Measurements from ENCODE around the gene MCC. TPM values are rescaled to one million over a fixed set of nuclear protein-coding genes. Genes with fewer than 3 reads are reported as not detected.
A peak's percentile ranks its signal among the peaks of the same experiment; 100 is the strongest.

Gene MCC
- total RNA-seq, 4 donors from 2014 or later, result 17.1 to 90.7 (median 40.1) TPM

GRCh38 chr5:113232221-113232620 lies 256.0 kb downstream of the MCC start:
- Histone ChIP-seq H3K9me3 (no peaks in the 10 kb centered on the region), H3K4me3 (no peak overlapping the region), H3K27me3 (no peaks in the 10 kb centered on the region), H3K36me3 (no peaks in the 10 kb centered on the region), H3K27ac (peak overlapping the region in 1 of 2 donors; percentile 54), H3K4me1 (no peaks in the 10 kb centered on the region)
- no peak for DNase-seq
- TF ChIP-seq CTCF (IDR thresholded peaks at IDR 0.05) (no peak), POLR2A (IDR thresholded peaks at IDR 0.05) (no peak)
- intact Hi-C loops (cut with DNase I; ENCODE audit: low total_unique reads), result no loop called here

- Histone ChIP-seq H3K27ac (peak overlapping the region in 1 of 2 donors; percentile 54), H3K36me3 (no peaks in the 10 kb centered on the region), H3K4me1 (no peaks in the 10 kb centered on the region), H3K27me3 (no peaks in the 10 kb centered on the region), H3K4me3 (no peak overlapping the region), H3K9me3 (no peaks in the 10 kb centered on the region)
- no peak for DNase-seq
- intact Hi-C loops (cut with DNase I; ENCODE audit: low total_unique reads), result no loop called here
- TF ChIP-seq POLR2A (IDR thresholded peaks at IDR 0.05) (no peak), CTCF (IDR thresholded peaks at IDR 0.05) (no peak)
These were observed 256.6 kb downstream of the MCC start for GRCh38 chr5:113231653-113232000.

GRCh38 chr5:113230711-113231652 lies 257.3 kb downstream of the MCC start:
- H3K36me3 ChIP-seq, result no peaks in the 10 kb centered on the region
- no peaks in the 10 kb centered on the region for H3K4me1 ChIP-seq
- no peak overlapping the region for H3K27ac ChIP-seq
- intact Hi-C loops (cut with DNase I; ENCODE audit: low total_unique reads), result no loop called here
- H3K4me3 ChIP-seq, result no peak overlapping the region
- DNase-seq, result no peak
- H3K9me3 ChIP-seq, result no peaks in the 10 kb centered on the region
- TF ChIP-seq CTCF (IDR thresholded peaks at IDR 0.05) (no peak), POLR2A (IDR thresholded peaks at IDR 0.05) (no peak)
- H3K27me3 ChIP-seq, result no peaks in the 10 kb centered on the region

- no peaks in the 10 kb centered on the region for H3K27me3 ChIP-seq
- H3K36me3 ChIP-seq, result no peaks in the 10 kb centered on the region
- no peaks in the 10 kb centered on the region for H3K9me3 ChIP-seq
- DNase-seq, result no peak
- H3K4me1 ChIP-seq, result no peaks in the 10 kb centered on the region
- TF ChIP-seq CTCF (IDR thresholded peaks at IDR 0.05) (no peak), POLR2A (IDR thresholded peaks at IDR 0.05) (no peak)
- H3K27ac ChIP-seq, result no peak overlapping the region
- intact Hi-C loops (cut with DNase I; ENCODE audit: low total_unique reads), result no loop called here
- H3K4me3 ChIP-seq, result no peak overlapping the region
These were observed 260.5 kb downstream of the MCC start for GRCh38 chr5:113227798-113228197.

- no peak for DNase-seq
- H3K4me1 ChIP-seq, result no peaks in the 10 kb centered on the region
- no peak overlapping the region for H3K4me3 ChIP-seq
- intact Hi-C loops (cut with DNase I; ENCODE audit: low total_unique reads), result no loop called here
- TF ChIP-seq POLR2A (IDR thresholded peaks at IDR 0.05) (no peak), CTCF (IDR thresholded peaks at IDR 0.05) (no peak)
- no peaks in the 10 kb centered on the region for H3K27me3 ChIP-seq
- H3K36me3 ChIP-seq, result no peaks in the 10 kb centered on the region
- no peak overlapping the region for H3K27ac ChIP-seq
- no peaks in the 10 kb centered on the region for H3K9me3 ChIP-seq
These were observed 262.0 kb downstream of the MCC start for GRCh38 chr5:113226116-113226736.

Data from uterus (tissue), 4 donors.